Measurements from ENCODE around the gene TACR1.
A peak's percentile ranks its signal among the peaks of the same experiment; 100 is the strongest.
"Not testable (repeated sequence)": the region's sequence is repeated elsewhere in the genome, so short reads cannot be mapped to it uniquely, and the experiment has no call there.

Gene TACR1

GRCh38 chr2:75088791-75089190 is 110.5 kb downstream of the TACR1 start:
- DNase-seq (ENCODE audit: low read depth in 2 of 2) = no peak

GRCh38 chr2:75087736-75088135 is 111.6 kb downstream of the TACR1 start:
- DNase-seq (ENCODE audit: low read depth in 2 of 2) = no peak

- no peak for DNase-seq (ENCODE audit: low read depth in 2 of 2)
These were observed 119.7 kb downstream of the TACR1 start for GRCh38 chr2:75079575-75079974.

DNA sequence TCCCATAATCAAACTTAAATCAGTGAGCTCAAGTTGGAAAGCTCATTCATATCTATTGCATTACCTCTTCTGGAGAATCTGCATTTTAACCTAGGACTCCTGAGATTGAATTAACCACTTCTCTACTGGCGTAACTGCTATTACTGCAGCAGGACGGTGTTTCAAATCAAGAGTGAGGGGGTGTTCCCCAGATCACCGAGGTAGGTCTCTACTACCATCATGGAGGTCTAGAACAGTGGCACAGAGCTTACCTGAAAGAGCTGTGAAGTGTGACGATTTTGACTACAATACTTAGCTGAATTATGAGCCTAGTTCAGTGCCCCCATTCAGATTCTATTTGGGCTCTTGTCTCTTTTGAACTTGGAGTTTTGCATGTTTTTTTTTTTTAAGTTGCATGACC is 121.4 kb downstream of the TACR1 start:
- no peak for DNase-seq (ENCODE audit: low read depth in 2 of 2)

GRCh38 chr2:75076088-75076487 is 123.2 kb downstream of the TACR1 start:
- DNase-seq (ENCODE audit: low read depth in 2 of 2) = no peak

GRCh38 chr2:75074708-75075107 is 124.6 kb downstream of the TACR1 start:
- DNase-seq (ENCODE audit: low read depth in 2 of 2) = no peak

DNA sequence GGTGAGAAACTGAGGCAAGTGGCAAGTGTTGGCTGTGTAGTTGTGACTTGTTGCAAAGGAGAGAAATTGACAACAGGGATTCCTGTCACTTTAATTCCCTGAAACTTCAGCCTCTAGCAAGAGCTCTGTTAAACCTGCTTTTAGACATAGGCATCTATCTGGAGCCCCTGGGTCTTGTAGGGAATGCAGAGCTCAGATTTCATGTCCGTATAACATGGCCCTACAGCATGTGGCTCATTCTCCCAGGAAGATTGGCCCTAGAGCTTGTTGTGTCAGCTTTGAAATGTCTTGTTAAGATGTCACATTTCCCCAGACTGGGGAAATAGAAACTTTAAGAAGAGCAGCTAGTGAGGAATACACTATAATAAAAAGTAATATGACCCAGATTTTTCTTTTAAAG is 125.1 kb downstream of the TACR1 start:
- DNase-seq (ENCODE audit: low read depth in 2 of 2) = no peak

- no peak for DNase-seq (ENCODE audit: low read depth in 2 of 2)
These were observed 127.6 kb downstream of the TACR1 start for GRCh38 chr2:75071766-75072165.

GRCh38 chr2:75068546-75068945 is 130.8 kb downstream of the TACR1 start:
- no peak for DNase-seq (ENCODE audit: low read depth in 2 of 2)

DNA sequence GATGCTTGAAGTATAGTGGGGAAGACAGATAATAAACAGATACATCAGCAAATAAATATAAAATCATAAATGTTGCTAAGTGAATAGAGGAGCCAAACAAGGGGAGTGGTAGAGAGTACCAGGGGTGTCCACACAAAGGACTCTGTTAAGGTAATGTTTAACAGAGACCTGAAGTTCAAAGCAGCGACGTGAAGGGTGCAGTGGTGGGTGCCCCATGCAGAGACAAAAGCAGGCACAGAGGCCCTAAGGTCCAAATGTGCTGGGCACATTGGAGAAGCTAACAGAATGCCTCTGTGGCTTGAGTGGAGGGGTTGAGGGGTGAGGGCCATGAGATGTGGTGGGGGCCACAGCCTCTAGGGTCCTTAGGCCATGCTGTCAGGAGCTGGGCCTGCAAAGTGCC is 131.8 kb downstream of the TACR1 start:
- DNase-seq (ENCODE audit: low read depth in 2 of 2) = no peak

DNA sequence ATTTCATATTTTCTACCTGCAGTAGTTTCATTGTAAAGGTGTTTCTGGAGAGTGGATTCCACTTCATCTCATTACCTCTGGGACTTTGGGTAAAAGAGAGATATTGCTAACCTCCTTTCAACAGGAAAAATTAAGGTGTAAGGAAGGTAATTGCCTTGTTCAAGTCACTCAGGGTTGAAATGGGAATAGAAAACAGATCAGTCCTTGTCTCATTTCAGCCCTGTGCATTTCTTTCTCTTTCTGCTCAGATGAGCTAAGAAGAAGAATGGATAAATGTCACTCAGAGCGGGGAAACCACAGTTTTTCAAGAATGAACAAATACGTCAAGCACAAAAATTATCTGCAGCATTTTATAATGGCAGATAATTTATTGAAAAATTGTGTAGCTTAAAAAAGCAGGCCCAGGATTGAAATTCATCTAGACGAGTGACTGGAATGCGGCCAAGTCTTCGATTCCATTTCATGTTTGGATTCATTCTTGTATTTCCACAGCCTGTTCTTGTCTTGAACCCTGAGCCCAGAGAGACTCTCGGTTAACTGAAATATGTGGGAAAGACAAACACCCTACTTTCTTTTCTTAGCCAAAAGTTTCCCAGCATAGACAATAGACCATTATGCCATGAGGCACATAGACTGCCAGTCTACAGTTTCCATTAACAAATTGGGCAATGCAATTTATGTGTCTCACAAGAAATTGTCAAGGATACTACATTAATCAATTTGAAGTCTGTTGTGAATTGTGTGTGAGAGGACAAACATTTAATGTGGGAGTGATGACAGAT is 133.0 kb downstream of the TACR1 start:
- no peak for DNase-seq (ENCODE audit: low read depth in 2 of 2)

- DNase-seq (ENCODE audit: low read depth in 2 of 2) = no peak
These were observed 133.8 kb downstream of the TACR1 start for GRCh38 chr2:75065402-75066008.

GRCh38 chr2:75064691-75065396 is 134.5 kb downstream of the TACR1 start:
- peak in 1 of 2 donors; percentile 16 for DNase-seq (ENCODE audit: low read depth in 2 of 2)

- DNase-seq (ENCODE audit: low read depth in 2 of 2) = no peak
These were observed 135.4 kb downstream of the TACR1 start for GRCh38 chr2:75063906-75064305.

DNA sequence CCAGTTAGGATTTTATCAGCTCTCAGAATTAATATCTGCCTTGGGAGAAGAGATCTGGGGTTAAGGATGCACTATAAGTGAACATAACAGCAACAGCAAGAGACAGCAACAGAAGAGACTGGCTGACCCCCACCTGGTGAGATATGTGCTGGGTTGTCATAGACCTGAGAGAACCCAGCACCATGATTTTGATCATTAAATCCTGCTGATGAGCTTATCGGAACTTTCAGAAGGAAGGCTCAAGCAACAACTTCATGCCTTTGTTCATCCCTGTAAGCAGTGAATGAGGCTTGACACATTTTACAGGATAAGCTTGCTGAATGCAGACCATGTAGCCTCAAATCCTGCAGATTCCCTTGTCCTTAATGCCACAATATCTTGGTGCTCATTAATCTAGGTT is 140.9 kb downstream of the TACR1 start:
- no peak for DNase-seq (ENCODE audit: low read depth in 2 of 2)

DNA sequence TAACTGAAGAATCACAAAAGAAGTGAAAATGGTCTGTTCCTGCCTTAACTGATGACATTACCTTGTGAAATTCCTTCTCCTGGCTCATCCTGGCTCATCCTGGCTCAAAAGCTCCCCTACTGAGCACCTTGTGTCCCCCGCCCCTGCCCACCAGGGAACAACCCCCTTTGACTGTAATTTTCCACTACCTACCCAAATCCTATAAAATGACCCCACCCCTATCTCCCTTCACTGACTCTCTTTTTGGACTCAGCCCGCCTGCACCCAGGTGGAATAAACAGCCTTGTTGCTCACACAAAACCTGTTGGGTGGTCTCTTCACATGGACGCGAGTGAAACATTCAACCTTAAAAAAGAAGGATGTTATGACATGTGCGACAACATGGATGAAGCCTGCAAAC is 142.2 kb downstream of the TACR1 start:
- not testable (repeated sequence) for DNase-seq (ENCODE audit: low read depth in 2 of 2)

GRCh38 chr2:75055820-75056675 is 143.3 kb downstream of the TACR1 start:
- no peak for DNase-seq (ENCODE audit: low read depth in 2 of 2)

- DNase-seq (ENCODE audit: low read depth in 2 of 2) = no peak
These were observed 144.0 kb downstream of the TACR1 start for GRCh38 chr2:75055142-75055819.

GRCh38 chr2:75054296-75054695 is 145.0 kb downstream of the TACR1 start:
- no peak for DNase-seq (ENCODE audit: low read depth in 2 of 2)

GRCh38 chr2:75053484-75054112 is 145.7 kb downstream of the TACR1 start:
- no peak for DNase-seq (ENCODE audit: low read depth in 2 of 2)
